HG02759 (cell line): ENCODE data around the gene SNX2.
"Not testable (repeated sequence)": the region's sequence is repeated elsewhere in the genome, so short reads cannot be mapped to it uniquely, and the experiment has no call there.

Experiments used
- ATAC-seq: cut with Tn5 transposase; IDR thresholded peaks from one replicate; pipeline ENCODE4 v1.9.1; 2021; ENCODE audit warnings: mild to moderate bottlenecking, moderate library complexity; ENCODE audit not compliant: unreplicated experiment

SNX2 gene, protein sequence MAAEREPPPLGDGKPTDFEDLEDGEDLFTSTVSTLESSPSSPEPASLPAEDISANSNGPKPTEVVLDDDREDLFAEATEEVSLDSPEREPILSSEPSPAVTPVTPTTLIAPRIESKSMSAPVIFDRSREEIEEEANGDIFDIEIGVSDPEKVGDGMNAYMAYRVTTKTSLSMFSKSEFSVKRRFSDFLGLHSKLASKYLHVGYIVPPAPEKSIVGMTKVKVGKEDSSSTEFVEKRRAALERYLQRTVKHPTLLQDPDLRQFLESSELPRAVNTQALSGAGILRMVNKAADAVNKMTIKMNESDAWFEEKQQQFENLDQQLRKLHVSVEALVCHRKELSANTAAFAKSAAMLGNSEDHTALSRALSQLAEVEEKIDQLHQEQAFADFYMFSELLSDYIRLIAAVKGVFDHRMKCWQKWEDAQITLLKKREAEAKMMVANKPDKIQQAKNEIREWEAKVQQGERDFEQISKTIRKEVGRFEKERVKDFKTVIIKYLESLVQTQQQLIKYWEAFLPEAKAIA

DNA sequence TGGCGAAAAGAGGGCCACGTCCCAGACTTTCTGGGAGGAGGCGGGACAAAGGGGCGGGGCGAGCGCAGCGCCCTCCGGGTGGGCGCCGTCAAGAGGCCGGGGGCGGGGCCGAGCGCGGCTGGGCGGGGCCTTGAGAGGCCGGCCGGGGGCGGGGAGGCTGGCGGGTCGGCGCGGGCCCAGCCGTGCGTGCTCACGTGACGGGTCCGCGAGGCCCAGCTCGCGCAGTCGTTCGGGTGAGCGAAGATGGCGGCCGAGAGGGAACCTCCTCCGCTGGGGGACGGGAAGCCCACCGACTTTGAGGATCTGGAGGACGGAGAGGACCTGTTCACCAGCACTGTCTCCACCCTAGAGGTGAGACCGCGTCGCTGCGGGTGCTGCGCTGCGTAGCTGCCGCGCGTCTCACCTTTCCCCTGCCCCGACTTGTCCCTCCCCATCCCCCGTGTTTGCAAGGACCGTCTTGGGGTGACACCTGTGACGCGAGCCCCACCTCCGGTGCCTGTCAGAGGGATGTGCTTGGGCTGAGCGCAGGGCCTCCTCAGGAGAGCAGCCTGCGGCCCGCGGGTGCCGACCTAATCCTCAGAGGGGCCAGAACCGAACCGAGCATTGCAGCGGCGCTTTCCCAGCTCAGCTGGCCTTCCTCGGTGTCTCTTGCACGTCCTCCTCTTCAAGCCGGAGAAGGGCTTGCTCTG lies at the start of gene SNX2:
SNX2 (plus strand) TSS at position 220 of the 689 bp plus-strand sequence; CDS start at position 244, 24 bp downstream.
- ATAC-seq, result peak; percentile 91

DNA sequence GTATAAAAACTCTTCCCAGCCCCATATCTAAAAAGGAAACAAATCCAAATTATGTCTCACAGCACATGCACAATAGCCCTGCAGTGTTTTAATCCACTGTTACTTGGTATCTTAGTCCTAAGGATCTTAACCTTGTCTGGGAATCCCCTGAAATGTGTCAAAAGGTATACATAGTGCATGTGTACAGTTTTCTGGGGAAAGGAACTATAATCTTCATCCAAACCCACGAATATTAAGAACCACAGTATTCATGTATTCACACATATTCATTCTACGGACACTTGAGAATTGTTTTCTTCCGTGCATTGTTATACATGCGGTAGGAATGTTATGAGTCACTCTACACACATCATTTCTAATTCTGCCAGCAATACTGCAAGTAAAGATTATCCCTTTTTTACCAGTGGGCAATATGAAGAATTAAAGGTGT lies 47.8 kb upstream of the SNX2 start:
- peak; percentile 59 for ATAC-seq

DNA sequence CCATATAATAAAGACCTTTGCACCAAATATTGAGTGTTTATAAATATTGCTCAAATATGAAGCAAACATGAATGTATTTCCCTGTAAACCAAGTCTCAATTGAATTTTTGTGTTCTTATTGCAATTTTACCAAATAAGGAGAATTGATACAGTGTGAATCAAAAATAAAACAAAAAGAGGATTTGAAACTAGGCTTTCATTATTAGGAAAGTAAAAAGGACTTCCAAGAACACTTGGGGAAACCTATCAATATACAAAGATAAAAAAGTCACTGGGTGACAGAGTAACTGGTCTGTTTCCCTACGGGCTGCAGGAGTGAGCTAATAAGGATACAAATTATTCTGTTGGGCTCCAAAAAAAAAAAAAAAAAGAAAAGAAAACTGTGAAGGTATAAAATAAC lies 44.8 kb upstream of the SNX2 start:
- no peak for ATAC-seq

DNA sequence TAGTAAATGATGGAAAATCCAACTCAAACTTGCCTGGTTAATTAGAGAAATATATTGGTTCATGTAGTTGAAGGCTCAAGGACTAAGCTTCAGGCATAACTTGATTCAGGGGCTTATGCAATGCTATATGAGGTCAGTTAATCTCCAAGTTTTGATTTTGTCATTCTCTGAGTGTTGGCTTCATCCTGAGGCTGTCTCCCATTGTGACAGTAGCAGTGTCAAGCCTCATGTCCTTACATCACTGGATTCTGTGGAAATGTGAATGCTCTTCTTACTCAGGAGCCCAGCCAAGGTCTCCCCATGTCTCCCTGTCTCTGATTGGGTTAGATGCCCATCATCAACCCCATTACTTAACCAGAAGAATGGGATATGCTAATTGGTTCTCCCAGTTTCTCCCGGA lies 44.4 kb upstream of the SNX2 start:
- no peak for ATAC-seq

DNA sequence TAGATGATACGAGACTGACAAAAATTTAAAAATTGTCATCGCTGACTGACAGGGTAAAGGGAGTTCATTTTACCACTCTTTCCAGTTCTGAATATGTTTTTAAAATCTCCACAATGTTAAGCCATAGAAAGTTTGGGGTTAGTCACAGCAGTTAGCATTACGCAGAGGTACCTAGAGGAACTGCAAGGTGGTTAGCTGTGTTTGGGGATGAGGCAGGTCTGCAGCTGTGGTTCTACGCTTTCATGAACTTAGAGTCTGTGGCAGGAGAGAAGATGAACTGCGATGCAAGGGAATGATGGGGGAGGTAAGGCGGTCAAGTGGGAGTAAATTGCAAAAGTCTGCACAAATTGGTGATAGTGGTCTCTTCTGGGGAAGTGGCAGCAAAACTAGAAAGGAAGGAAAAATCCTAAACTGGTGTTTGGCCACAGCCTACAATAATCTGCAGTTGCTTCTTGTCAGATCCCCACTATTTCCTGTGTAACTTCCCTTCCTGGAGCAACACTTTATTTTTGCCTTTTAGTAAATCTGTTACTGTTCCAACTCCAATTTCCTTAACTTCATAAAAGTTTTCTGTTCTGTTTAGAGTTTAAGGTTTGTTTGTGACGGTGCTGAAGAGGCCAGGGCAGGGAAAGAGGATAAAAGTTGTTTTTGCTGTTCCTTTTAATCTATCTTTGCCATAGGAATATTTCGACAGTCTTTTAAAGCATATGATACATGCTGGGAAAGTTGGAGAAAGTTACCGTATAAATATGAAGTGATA lies 38.6 kb upstream of the SNX2 start:
- peak; percentile 80 for ATAC-seq

DNA sequence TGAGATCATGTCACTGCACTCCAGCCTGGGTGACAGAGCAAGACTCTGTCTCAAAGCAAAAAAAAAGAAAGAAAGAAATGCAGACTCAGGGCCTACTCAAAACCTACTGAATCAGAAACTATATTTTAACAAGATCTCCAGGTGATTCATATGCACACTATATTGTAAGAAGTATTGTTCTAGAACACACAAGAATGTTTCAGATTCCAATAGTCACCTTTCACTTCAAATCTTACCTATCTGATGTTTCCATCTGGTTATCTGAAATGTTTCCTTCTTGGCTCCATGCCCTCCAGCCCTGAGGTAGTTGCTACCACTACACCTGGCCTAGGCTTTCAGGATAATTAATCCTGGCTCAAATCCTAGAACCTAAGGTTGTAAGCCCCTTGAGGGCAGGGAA lies 36.8 kb upstream of the SNX2 start:
- ATAC-seq, result no peak

DNA sequence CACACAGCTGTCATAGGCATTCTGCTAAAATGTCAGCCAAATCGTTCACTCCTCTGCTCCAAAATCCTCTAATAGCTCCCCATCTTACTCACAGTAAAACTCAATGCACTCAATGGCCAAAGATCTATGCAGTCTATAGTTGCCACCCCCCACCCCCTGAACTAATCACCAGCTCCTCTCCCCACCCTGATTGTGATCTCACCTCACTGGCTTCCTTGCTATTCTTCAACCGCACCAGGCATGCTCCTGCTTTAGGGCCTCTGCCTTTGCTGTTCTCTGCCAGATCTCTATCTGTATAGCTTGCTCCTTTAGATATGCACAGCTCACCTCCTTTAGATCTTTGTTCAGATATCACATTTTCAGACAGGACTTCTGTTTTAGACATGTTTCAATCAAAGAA lies 33.2 kb upstream of the SNX2 start:
- no peak for ATAC-seq

DNA sequence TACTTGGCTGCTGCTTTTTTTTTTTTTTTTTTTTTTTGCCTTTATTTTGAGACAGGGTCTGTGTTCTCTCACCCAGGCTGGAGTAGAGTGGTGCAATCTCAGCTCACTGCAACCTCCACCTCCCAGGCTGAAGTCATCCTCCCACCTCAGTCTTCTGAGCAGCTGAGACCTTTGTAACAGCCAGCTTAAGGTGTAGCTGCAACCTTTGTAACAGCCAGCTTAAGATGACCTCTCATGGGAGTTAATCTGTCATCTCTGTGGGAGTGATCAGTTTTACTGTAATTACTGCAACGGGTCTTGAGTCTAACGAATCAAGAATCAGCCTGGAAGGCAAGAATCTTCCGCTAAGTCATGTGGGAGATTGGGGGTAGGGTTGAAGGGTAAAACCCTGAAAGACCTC lies 31.6 kb upstream of the SNX2 start:
- no peak for ATAC-seq

DNA sequence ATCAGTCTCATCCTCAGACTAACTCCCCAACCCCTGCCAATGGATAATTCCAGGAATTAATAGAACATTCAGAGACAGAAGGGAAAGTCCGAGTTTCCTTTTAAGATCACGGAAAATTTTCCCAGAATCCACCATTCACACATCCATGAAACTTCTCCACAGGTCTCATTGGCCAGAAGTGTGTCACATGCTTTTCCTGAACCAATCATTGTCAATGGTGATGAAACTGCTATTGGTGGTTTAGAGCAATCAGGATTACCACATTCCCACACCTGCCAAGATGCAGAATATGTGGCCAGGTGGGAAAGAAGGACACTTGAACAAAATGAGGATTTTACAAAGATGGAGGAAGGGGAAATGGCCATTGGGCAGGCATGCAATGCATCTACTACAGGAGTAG lies 29.3 kb upstream of the SNX2 start:
- ATAC-seq, result no peak

DNA sequence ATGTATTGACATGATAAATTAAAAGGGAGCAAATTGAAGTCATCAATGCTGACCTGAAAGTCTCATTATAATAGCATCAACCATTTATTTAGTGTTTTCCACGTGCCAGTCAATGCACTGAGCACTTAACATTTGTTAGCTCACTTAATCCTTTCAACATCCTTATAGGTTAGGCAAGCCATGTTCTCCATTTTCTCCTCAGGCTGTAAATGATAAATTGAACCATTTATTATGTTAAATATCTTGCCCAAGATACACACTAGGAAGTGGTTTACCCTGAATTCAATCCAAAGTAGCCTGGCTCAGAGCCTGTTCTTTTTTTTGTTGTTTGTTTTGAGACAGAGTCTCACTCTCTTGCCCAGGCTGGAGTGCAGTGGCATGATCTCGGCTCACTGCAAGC lies 25.0 kb upstream of the SNX2 start:
- ATAC-seq, result no peak

DNA sequence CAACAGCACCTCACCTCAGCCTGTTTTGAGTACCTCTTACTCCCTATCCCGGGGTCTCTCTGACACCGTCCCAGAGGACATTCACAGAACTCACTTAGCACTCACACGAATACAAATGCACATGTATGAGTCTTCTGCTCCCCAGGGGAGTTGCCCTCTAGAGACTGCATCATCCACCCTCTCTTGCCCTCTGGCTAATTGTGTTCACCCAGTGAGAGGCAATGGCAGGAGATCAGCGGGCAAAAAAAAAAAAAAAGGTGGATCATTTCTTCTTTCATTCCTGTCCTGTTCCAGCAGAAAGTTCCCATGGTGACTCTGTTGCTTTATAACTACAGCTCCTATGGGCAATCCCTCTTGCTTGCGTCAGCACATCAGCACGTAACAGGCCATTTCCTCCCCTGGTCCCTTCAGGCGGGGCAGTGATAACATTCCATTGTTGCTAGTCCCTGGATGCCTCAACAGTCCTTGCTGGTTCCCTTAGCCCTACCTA lies 23.5 kb upstream of the SNX2 start:
- peak; percentile 68 for ATAC-seq

DNA sequence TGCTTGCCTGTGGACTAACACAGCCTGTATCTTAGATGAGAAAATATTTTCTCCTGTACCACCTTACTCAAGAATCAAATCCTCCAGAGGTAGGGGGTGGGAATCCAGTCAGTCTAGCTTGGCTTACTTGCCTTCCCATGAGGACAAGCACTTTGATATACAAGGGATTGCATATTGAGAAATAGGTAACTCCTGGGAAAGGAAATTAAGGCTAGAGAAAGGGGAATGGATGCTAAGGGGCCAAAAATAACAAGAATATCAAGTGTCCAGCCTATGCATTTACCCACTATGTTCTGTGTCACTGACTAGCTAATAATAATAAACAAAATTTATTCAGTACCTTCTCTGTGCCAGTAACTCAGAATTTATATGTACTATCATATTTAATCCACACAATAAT lies 21.4 kb upstream of the SNX2 start:
- ATAC-seq, result no peak

DNA sequence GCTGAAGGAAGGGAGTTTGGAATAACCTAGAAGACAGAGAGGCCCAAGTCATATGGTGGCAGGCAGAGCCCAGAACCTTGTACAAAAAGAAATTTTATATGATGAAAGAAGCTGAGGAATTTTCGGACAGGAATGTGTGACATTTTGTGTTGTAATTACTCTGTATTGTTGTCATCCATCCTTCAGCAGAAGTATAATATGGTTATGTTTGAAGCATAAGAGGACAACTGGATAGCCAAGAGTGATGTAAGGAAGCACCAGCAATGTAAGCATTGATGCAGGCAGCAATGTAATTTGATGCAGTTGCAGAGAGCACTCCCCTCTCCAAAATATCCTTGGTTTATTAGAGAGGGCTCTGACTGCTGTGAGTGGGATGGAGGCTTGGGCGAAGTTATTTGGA lies 19.1 kb upstream of the SNX2 start:
- ATAC-seq, result peak; percentile 2

DNA sequence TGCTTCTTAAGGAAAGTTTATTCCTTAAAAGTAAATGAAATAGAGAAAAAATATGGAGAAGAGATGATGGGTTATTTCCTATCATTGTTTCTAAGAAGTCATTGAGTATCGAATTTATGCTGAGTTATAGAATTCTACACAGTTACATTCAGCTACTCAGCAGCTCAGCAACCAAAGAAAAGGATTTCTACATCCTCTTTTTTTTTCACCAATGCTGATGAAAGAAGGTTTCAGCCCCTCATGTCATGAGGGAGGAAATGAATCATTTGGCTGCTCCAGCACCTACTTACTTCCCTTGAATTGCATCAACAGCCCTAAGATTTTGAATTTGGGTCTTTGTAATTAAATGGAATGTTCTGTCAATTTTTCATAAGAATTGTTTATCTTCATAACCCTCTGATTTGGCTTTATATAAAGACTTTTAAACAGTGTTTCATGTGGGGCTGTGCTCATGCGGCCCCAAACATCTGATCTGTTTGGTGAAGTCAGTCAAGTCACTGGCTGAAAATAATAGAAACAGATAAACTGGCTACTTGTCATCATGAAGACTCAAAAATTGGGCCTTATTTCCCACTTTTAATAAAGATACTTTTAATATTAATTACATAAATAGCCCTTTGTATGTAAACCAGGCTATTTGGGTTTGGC lies 18.5 kb upstream of the SNX2 start:
- ATAC-seq, result peak; percentile 74

DNA sequence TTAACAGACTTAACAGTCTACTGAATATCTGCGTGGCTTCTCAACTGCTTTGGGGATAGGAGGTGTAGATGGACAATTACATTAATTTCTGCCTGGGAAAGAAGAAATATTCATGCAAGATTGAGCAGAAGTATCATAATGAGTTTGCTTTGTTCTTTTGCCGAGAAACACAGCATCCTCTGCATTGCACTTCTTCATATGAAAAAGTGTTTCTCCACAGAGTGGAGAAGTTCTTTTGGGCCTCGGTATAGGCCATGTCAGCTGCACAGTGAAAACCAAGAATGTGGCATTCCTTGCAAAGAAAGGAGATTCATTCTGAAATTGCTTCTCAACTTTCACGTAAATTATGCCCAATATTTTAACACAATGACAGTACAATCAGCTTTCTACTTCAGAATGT lies 17.6 kb upstream of the SNX2 start:
- ATAC-seq, result peak; percentile 72

DNA sequence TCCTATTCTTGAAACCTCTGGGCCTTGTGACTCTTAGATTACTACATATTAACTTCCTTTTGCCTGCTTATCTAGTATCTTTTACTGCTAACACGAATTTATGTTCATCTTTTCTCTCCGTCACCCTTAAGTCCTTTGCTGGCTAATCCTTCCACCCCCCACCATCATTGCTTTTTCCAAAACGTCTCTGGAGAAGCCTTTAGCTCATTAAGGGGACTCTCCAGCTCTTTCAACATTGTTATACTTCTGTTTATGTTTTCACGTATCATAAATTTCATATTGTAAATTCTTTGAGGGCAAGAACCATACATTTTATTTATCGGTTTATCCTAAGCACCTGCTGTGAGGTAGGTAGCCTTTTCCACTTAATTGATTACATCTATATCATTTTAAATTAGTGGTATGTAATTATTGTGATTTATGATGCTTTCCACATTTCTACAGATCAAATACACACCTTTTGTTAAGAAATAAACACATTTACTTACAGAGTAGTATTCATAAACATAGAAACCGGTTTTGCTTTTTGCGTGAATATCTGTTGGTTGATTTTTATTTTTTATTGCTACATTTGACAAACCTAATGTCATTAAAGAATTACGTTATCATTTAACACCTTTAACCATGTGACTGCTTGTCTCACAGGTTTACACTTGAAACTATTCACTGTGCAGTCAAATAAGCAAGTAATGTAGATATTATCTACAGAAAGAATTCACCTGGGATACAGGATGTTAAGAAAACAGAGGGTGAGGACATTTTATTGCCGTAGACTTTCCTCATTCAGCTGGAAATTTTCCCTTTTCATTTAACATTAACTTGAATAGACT lies 15.4 kb upstream of the SNX2 start:
- no peak for ATAC-seq

DNA sequence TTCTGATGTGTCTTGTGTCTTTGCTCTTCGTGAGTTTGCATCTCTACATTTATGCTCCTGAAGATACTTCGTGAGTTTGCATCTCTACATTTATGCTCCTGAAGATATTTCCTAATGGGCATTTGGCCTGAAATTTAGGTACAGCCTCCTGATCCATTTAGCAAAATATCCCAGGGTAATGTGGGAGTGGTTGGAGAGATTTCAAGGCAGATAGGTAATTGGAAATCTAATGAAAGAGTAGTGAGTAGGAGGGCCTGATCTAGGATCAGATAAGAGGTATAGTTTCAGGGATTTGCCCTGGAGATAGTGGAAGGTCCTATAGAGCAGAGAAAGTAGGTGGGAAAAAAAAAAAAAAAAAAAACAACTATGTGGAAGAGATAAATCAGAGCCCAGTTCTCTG lies 14.6 kb upstream of the SNX2 start:
- no peak for ATAC-seq

DNA sequence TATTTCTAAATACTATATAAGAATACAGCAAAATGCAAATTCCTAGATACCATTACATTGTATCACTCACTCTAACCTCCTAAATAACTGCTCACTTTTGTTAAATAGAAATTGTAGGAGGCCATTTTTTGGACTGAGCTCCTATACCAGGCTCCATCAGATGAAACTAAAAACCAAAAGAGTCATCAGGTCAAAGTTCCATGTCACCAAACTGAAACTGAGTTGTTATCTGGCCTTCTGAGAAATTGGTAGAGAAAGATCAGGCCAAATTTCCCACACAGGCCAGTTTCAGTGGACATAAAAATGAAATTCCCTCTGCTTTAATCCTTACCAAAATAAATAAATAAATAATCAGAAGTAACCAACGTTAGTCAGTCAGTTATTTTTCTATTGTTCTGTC lies 13.8 kb upstream of the SNX2 start:
- no peak for ATAC-seq

DNA sequence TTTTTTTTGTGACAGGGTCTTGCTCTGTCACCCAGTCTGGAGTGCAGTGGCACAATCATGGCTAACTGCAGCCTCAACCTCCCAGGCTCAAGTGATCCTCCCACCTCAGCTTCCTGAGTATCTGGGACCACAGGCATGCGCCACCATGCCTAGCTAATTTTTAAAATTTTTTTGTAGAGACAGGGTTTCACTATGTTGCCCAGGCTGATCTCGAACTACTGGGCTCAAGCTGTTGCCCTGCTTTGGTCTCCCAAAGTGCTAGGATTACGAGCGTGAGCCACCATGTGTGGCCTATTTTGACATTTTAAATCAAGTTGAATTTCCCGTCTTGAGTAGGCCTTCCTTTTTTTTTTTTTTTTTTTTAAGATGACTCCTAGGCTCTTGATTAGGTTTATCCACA lies 13.0 kb upstream of the SNX2 start:
- ATAC-seq, result not testable (repeated sequence)

DNA sequence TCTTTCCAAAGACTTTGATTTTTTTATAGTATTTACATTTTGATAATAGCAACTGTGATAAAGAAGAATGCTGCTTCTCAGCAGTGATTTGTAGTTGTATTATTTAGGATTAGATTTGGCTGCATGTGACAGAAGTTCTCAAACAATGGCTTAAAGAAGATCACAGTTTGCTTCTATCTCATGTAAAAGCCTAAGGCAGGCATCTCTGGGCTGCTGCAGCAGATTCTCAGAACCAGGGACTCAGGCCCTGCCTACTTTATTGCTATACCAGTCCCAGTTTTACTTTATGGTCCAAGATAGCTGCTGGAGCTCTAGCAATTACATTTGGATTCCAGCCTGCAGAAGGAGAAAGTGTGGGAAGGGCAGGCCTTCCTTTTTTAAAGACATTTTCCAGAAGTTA lies 8.8 kb upstream of the SNX2 start:
- no peak for ATAC-seq
